Neural cell (in vitro differentiated cells): ENCODE data around the gene STK38. TPM values are rescaled to one million over a fixed set of nuclear protein-coding genes. Genes with fewer than 3 reads are reported as not detected.

ENCODE experiments used
- H2AFZ ChIP-seq: fragments of 200-600, 300-800 bp; sonication (generic), shearing (Covaris generic); 2 replicates; pipeline ENCODE4 v1.6.0; 2014; ENCODE audit warnings: low read depth, mild to moderate bottlenecking, antibody characterized with exemption, low read length, moderate library complexity
- H3F3A ChIP-seq: fragments of 200-600 bp; shearing (Covaris generic); 2 replicates; pipeline ENCODE4 v1.6.1; 2016; ENCODE audit warnings: mild to moderate bottlenecking, moderate library complexity, mixed read lengths, antibody characterized with exemption, low read length; ENCODE audit not compliant: insufficient read depth, poor library complexity, severe bottlenecking
- H3K27ac ChIP-seq: fragments of 200-600, 300-800 bp; sonication (generic), shearing (Covaris generic); 2 replicates; pipeline ENCODE4 v1.5.1; 2014; ENCODE audit warnings: mild to moderate bottlenecking, low read length, moderate library complexity
- H3K27me3 ChIP-seq: fragments of 300-800, 200-600 bp; sonication (generic), shearing (Covaris generic); 2 replicates; pipeline ENCODE4 v1.6.0; 2014; ENCODE audit warnings: mild to moderate bottlenecking, low read depth, low read length, moderate library complexity; ENCODE audit not compliant: insufficient read depth
- H3K36me3 ChIP-seq: fragments of 300-800, 200-600 bp; sonication (generic), shearing (Covaris generic); 2 replicates; pipeline ENCODE4 v1.5.1; 2014; ENCODE audit warnings: mild to moderate bottlenecking, antibody characterized with exemption, low read length, moderate library complexity; ENCODE audit not compliant: insufficient read depth
- H3K4me2 ChIP-seq: fragments of 300-800, 200-600 bp; sonication (generic), shearing (Covaris generic); 2 replicates; pipeline ENCODE4 v1.6.0; 2014; ENCODE audit warnings: mild to moderate bottlenecking, low read length
- H3K4me3 ChIP-seq: fragments of 300-800, 200-600 bp; sonication (generic), shearing (Covaris generic); 2 replicates; pipeline ENCODE4 v1.5.1; 2014; ENCODE audit warnings: mild to moderate bottlenecking, low read length, moderate library complexity
- H3K79me2 ChIP-seq: fragments of 200-600 bp; shearing (Covaris generic); replicated peaks from 2 replicates; pipeline ENCODE4 v1.6.0; 2014; ENCODE audit warnings: mild to moderate bottlenecking, low read length, moderate library complexity; ENCODE audit not compliant: insufficient read depth
- H3K9ac ChIP-seq: fragments of 300-800, 200-600 bp; sonication (generic), shearing (Covaris generic); 2 replicates; pipeline ENCODE4 v1.6.1; 2016; ENCODE audit warnings: mild to moderate bottlenecking, low read length, mixed read lengths
- H3K9me2 ChIP-seq: fragments of 200-600 bp; shearing (Covaris generic); 2 replicates; pipeline ENCODE4 v1.6.1; 2016; ENCODE audit warnings: mild to moderate bottlenecking, low read length, mixed read lengths; ENCODE audit not compliant: insufficient read depth
- H3K9me3 ChIP-seq: fragments of 200-600, 300-800 bp; sonication (generic), shearing (Covaris generic); 2 replicates; pipeline ENCODE4 v1.6.1; 2016; ENCODE audit warnings: mild to moderate bottlenecking, mixed run types, low read length, moderate library complexity, mixed read lengths
- H4K20me1 ChIP-seq: fragments of 200-600 bp; shearing (Covaris generic); 2 replicates; pipeline ENCODE4 v1.6.1; 2016; ENCODE audit warnings: mild to moderate bottlenecking, mixed run types; ENCODE audit not compliant: insufficient read depth
- CTCF ChIP-seq: fragments of 450-650 bp; IDR thresholded peaks from 2 replicates; pipeline ENCODE4 v1.5.1; 2014; ENCODE audit warnings: antibody characterized with exemption, mild to moderate bottlenecking, moderate library complexity; ENCODE audit not compliant: poor library complexity, severe bottlenecking
- EP300 ChIP-seq: fragments of 450-650 bp; conservative IDR thresholded peaks from 2 replicates; pipeline ENCODE4 v1.6.1; 2014; ENCODE audit warnings: antibody characterized with exemption, mild to moderate bottlenecking, moderate library complexity; ENCODE audit not compliant: poor library complexity, severe bottlenecking
- EZH2 ChIP-seq: fragments of 200-600, 300-800 bp; shearing (Covaris generic), sonication (generic); IDR thresholded peaks from 2 replicates; pipeline ENCODE4 v1.6.1; 2014; ENCODE audit warnings: antibody characterized with exemption, low read length, borderline replicate concordance, mild to moderate bottlenecking; ENCODE audit not compliant: insufficient read depth, poor library complexity, severe bottlenecking
- MXI1 ChIP-seq: fragments of 450-650 bp; conservative IDR thresholded peaks from 2 replicates; pipeline ENCODE4 v1.6.1; 2014; ENCODE audit warnings: antibody characterized with exemption, mild to moderate bottlenecking; ENCODE audit not compliant: poor library complexity, severe bottlenecking
- POLR2AphosphoS5 ChIP-seq: IDR thresholded peaks from 2 replicates; pipeline ENCODE4 v1.6.1; 2012
- RAD21 ChIP-seq: fragments of 450-650 bp; conservative IDR thresholded peaks from 2 replicates; pipeline ENCODE4 v1.6.1; 2014; ENCODE audit warnings: antibody characterized with exemption, mild to moderate bottlenecking, moderate library complexity
- REST ChIP-seq: IDR thresholded peaks from 2 replicates; pipeline ENCODE4 v1.6.1; 2012; ENCODE audit warnings: borderline replicate concordance
- SMC3 ChIP-seq: fragments of 450-650 bp; conservative IDR thresholded peaks from 2 replicates; pipeline ENCODE4 v1.6.1; 2014; ENCODE audit warnings: antibody characterized with exemption, mild to moderate bottlenecking, moderate library complexity; ENCODE audit not compliant: poor library complexity
- TAF1 ChIP-seq: IDR thresholded peaks from 2 replicates; pipeline ENCODE4 v1.6.1; 2012; ENCODE audit warnings: low read depth
- polyA plus RNA-seq: library from polyadenylated mRNA; depleted of rRNA; stranded (reverse); fragments of >200 nt; gene quantifications from 2 replicates; pipeline ENCODE4 v1.2.3, GENCODE V29; 2014

Gene STK38
- polyA plus RNA-seq, 1 donor from 2014 or later: 58.7 TPM

GRCh38 chr6:36504181-36504580 is 43.1 kb downstream of the STK38 start:
- TF ChIP-seq POLR2AphosphoS5: no peak
- no peak for TF ChIP-seq REST
- no peak for TF ChIP-seq TAF1
- no peak for TF ChIP-seq RAD21
- TF ChIP-seq MXI1: no peak
- no peak for TF ChIP-seq EZH2
- no peak for TF ChIP-seq SMC3
- TF ChIP-seq EP300: no peak
- TF ChIP-seq CTCF: no peak
- no peak overlapping the region for H3K27ac ChIP-seq

GRCh38 chr6:36501686-36502085 is 45.6 kb downstream of the STK38 start:
- H3K9me3 ChIP-seq: no peaks in the 10 kb centered on the region
- H2AFZ ChIP-seq: no peak overlapping the region
- no peaks in the 10 kb centered on the region for H3K27me3 ChIP-seq
- H4K20me1 ChIP-seq: no peaks in the 10 kb centered on the region
- H3K79me2 ChIP-seq: no peaks in the 10 kb centered on the region
- H3K4me2 ChIP-seq: no peak overlapping the region
- H3K27ac ChIP-seq: no peak overlapping the region
- no peaks in the 10 kb centered on the region for H3F3A ChIP-seq
- no peak overlapping the region for H3K9ac ChIP-seq
- no peak for TF ChIP-seq REST
- TF ChIP-seq POLR2AphosphoS5: no peak
- TF ChIP-seq RAD21: no peak
- no peak for TF ChIP-seq EZH2
- TF ChIP-seq SMC3: no peak
- no peak for TF ChIP-seq MXI1
- TF ChIP-seq CTCF: no peak
- no peak for TF ChIP-seq EP300
- no peak for TF ChIP-seq TAF1
- H3K9me2 ChIP-seq: no peaks in the 10 kb centered on the region
- H3K4me3 ChIP-seq: no peak overlapping the region
- H3K36me3 ChIP-seq: peaks cover 12% of the 10 kb centered on the region

More at GRCh38 chr6:36504181-36504580, 43.1 kb downstream of the STK38 start:
- no peaks in the 10 kb centered on the region for H3K9me3 ChIP-seq
- no peaks in the 10 kb centered on the region for H3K27me3 ChIP-seq
- no peak overlapping the region for H3K4me2 ChIP-seq
- H3K9ac ChIP-seq: no peak overlapping the region
- no peaks in the 10 kb centered on the region for H4K20me1 ChIP-seq
- no peaks in the 10 kb centered on the region for H3K79me2 ChIP-seq
- H3K4me3 ChIP-seq: no peak overlapping the region
- H3K36me3 ChIP-seq: peaks cover 11% of the 10 kb centered on the region
- H3F3A ChIP-seq: no peaks in the 10 kb centered on the region
- H2AFZ ChIP-seq: no peak overlapping the region
- H3K9me2 ChIP-seq: no peaks in the 10 kb centered on the region
